Measurements from ENCODE around the gene AQP12B. TPM values are rescaled to one million over a fixed set of nuclear protein-coding genes. Genes with fewer than 3 reads are reported as not detected.
"Not testable (repeated sequence)": the region's sequence is repeated elsewhere in the genome, so short reads cannot be mapped to it uniquely, and the experiment has no call there.

The AQP12B gene
- total RNA-seq, 2 experiments from 2014 or later, result not detected

DNA sequence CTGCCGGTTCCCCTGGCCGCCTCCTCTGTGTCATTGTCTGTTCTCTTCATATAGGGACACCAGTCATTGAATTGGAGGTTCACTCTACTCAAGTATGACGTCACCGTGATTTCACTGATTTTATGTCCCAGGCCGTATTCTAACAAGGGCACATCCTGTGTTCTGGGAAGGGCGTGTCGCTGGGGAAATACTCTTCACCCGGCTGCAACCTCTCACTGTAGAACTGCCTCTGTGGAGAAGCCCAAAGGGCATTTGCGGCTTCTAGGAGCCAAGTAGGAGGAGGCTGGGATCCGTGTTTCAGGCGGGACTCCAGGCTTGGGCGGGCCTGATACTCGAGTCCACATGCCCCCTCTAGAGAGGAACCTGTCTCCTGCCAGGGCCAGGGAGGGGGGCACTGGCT, 13.8 kb upstream of the AQP12B start:
- H3K4me1 Mint-ChIP-seq, DNase-seq, H3K9me3 Mint-ChIP-seq: not testable (repeated sequence)

DNA sequence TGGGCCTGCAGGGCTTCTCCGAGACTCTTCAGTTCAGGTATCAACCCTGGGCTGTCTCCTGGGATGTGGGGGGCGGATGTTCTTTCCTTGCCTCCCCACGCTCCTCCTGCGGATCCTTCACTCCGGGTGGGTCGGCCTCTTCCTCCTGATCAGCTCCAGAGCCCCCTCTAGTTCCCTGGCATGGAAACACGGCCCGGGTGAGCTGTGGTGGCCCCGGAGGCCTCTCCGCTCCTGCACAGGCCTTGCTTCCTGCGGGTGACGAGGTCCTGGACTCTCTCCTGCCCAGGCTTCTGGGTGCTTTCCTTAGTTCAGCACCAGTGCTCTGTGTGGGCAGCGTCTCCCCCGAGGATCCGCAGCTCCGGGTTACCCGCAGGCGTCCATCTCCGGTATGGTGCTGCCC, 12.9 kb upstream of the AQP12B start:
- H3K4me3 Mint-ChIP-seq, H3K9me3 Mint-ChIP-seq, H3K36me3 Mint-ChIP-seq, DNase-seq, H3K27ac Mint-ChIP-seq, H3K4me1 Mint-ChIP-seq, H3K27me3 Mint-ChIP-seq: not testable (repeated sequence)

More for the DNA sequence above, 13.8 kb upstream of the AQP12B start:
- H3K36me3 Mint-ChIP-seq, H3K27ac Mint-ChIP-seq, H3K4me3 Mint-ChIP-seq, H3K27me3 Mint-ChIP-seq: not testable (repeated sequence)

DNA sequence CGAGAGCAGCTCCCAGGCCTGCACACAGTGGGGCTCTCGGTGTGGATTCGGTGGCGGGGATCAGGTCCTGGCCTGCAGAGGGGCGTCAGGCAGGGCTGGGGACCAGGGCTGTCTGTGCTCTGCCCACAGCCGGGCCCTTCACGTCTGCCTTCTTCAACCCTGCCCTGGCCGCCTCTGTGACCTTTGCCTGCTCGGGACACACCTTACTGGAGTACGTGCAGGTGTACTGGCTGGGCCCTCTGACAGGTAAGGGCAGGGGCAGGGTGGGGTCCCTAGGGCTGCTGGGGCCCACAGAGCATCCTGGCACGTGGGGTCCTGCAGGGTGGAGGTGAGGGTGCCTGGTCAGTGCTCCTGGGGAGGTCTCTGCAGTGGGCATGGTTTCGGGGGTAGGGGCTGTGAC, 11.6 kb upstream of the AQP12B start:
- not testable (repeated sequence) for H3K4me3 Mint-ChIP-seq, H3K4me1 Mint-ChIP-seq, DNase-seq, H3K9me3 Mint-ChIP-seq, H3K27ac Mint-ChIP-seq, H3K36me3 Mint-ChIP-seq, H3K27me3 Mint-ChIP-seq

DNA sequence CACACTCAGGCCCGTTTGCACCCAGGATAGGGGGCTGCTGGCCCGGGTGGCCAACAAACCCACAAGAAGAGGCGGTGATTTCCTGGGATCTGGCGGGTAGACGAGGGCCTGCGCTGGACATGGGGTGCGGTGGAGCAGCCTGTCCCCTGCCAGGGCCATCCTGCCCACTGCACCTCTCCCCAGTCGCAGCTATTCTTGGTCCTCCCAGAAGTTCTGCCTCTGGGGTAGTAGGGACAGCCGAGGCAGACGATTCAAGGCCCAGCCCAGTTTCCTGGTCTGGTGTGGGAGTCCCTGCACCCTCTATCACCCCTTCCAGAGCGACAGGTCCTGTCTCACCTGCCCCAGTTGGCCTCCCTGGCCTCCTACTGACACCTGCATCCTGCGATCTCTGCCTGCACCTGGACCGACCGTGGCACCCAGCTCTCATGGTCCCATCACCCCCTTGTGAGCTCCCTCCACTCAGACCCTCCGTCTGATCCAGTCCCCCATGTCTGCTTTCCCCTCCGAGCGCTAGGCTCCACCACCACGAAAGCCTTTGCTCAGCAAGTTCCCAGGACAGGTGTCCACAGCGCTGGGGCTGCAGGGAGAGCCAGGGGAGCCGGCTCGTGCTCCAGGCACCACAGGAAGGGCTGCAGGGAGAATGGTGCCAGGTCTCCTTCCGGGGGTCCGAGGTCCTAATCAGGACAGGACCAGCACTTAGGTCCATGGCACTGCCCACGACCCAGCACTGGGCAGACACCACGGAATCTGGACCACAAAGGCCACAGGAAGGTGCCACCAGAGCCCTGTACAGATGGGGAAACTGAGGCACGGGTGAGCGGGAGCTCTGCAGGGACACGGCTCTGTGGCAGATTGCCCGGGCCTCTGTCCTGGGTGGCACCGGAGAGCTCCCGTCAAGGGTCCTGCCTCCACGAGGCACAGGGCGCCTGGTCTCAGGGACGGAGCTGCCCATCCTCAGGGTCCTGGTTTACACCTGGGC, 10.2 kb upstream of the AQP12B start:
- not testable (repeated sequence) for H3K27me3 Mint-ChIP-seq, H3K9me3 Mint-ChIP-seq, H3K27ac Mint-ChIP-seq, H3K36me3 Mint-ChIP-seq, H3K4me3 Mint-ChIP-seq, H3K4me1 Mint-ChIP-seq, DNase-seq

DNA sequence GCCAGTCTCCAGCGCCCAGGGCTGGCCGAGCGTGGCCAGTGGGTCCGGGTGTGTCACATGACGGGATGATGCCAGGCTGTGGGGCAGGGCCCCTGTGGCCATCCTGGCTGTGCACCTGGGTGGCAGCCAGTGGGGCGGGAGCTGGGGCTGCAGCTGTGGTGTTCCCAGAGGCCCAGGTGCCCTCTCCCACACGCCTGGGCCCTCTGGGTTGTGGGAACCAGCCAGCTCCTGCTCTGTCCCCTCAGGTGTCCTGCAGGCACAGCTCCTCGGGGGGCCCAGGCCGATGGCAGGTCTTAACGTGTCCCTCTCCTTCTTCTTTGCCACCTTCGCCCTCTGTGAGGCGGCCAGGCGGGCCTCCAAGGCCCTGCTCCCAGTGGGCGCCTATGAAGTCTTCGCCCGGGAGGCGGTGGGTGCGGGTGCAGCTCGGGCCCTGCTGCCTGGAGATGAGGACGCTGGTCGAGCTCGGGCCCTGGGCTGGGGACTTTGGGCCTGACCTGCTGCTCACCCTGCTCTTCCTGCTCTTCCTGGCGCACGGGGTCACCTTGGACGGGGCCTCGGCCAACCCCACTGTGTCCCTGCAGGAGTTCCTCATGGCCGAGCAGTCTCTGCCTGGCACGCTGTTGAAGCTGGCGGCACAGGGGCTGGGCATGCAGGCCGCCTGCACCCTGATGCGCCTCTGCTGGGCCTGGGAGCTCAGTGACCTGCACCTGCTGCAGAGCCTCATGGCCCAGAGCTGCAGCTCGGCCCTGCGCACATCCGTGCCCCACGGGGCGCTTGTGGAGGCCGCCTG, 9.1 kb upstream of the AQP12B start, which contains the start of gene AQP12A:
TSS of gene AQP12A (plus strand) at position 236 of the 790 bp plus-strand sequence. CDS start at position 284, 48 bp downstream.
- not testable (repeated sequence) for H3K27ac Mint-ChIP-seq, H3K4me1 Mint-ChIP-seq, H3K9me3 Mint-ChIP-seq, H3K27me3 Mint-ChIP-seq, H3K36me3 Mint-ChIP-seq, DNase-seq, H3K4me3 Mint-ChIP-seq

DNA sequence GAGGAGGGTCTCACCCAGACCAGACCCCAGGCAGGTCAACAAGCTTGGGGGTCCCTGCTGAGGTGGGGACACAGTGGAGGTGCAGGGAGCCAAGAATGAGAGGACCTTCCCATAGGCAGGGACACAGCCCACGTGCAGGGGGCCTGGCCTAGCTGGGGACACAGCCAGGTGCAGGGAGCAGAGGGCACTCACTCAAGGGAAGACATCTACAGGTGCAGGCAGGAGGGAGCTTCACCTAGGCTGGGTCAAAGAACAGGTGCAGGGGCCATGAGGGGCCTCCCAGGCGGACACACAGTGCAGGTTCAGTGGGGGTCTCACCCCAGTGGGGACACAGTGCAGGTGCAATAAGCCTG, 8.4 kb upstream of the AQP12B start:
- H3K36me3 Mint-ChIP-seq, H3K27ac Mint-ChIP-seq, H3K9me3 Mint-ChIP-seq, H3K4me1 Mint-ChIP-seq, H3K27me3 Mint-ChIP-seq, DNase-seq, H3K4me3 Mint-ChIP-seq: not testable (repeated sequence)

DNA sequence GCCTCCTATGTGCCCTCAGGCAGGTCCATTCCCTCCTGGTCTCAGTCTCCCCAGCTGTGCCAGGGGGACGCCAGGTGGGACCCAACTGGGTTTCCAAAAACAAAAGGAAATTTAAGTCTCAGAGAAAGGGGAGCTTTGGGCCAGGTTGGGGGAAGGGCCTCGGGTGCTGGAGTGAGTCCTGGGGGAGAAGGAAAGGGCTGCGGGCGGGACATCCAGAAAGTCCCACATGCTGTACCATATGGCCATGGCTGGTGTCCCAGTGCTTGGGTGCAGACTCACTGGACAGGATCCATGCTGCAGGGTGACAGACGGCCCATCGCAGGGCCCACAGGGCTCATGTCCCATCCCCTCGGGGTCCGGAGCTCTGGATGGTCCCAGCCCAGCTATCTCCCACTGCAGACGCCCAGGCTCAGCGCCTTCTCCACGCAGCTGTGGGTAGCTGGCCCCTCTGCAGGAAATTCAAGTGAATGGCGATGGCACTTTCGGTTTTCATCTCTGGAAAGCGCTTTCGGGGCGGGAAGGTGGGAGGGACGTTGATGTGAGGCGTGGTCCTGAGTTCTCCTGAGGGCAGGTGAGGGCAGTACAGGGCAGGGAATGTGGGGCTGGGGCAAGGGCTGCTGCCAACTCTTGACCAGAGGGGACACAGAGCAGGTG, 7.9 kb upstream of the AQP12B start:
- not testable (repeated sequence) for H3K27ac Mint-ChIP-seq, DNase-seq, H3K36me3 Mint-ChIP-seq, H3K9me3 Mint-ChIP-seq, H3K27me3 Mint-ChIP-seq, H3K4me3 Mint-ChIP-seq, H3K4me1 Mint-ChIP-seq

DNA sequence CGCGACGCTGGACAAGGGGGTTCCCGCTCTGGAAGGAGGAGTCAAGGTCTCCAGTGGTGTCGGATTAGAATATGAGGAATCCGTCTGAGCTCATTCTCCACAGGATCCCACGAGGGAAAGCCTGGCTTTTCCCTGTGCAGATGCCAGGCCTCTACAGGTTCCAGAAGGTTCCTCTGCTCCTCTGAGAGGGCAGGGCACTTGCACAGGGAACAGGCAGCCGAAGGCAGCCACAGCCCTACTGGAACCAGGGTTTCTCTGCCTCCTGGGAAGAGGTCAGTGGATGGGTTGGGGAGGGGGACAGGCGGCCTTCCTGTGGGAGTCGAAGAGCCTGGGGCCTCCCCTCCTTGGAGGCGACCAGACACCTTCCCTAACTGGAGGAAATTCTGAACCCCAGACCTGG, 7.3 kb upstream of the AQP12B start:
- H3K9me3 Mint-ChIP-seq, result no peaks in the 10 kb centered on the region
- no peaks in the 10 kb centered on the region for H3K36me3 Mint-ChIP-seq
- H3K4me1 Mint-ChIP-seq, result no peaks in the 10 kb centered on the region
- DNase-seq, result no peak
- no peak overlapping the region for H3K27ac Mint-ChIP-seq
- H3K27me3 Mint-ChIP-seq, result no peaks in the 10 kb centered on the region
- no peak overlapping the region for H3K4me3 Mint-ChIP-seq

DNA sequence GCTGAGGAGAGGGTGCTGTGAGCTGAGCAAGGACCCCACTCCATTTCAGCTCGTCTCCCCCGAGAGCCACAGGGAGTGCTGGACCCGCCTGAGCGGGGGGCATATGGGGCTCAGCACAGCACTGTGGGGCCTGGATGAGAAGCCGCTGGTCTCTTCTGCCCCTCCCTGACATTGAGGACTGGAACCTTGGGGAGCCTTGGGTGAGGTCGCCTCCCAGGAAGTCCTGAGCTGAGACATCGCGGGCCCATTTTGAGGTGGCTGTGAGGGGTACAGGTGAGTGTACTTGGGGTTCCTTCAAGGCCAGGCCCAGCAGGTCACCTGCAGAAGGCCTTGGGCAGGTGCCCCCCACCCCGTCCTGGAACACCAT, 5.9 kb upstream of the AQP12B start:
- peaks cover 3% of the 10 kb centered on the region for H3K4me1 Mint-ChIP-seq
- H3K27me3 Mint-ChIP-seq, result no peaks in the 10 kb centered on the region
- no peak for DNase-seq
- no peak overlapping the region for H3K4me3 Mint-ChIP-seq
- no peaks in the 10 kb centered on the region for H3K9me3 Mint-ChIP-seq
- H3K36me3 Mint-ChIP-seq, result no peaks in the 10 kb centered on the region
- no peak overlapping the region for H3K27ac Mint-ChIP-seq

DNA sequence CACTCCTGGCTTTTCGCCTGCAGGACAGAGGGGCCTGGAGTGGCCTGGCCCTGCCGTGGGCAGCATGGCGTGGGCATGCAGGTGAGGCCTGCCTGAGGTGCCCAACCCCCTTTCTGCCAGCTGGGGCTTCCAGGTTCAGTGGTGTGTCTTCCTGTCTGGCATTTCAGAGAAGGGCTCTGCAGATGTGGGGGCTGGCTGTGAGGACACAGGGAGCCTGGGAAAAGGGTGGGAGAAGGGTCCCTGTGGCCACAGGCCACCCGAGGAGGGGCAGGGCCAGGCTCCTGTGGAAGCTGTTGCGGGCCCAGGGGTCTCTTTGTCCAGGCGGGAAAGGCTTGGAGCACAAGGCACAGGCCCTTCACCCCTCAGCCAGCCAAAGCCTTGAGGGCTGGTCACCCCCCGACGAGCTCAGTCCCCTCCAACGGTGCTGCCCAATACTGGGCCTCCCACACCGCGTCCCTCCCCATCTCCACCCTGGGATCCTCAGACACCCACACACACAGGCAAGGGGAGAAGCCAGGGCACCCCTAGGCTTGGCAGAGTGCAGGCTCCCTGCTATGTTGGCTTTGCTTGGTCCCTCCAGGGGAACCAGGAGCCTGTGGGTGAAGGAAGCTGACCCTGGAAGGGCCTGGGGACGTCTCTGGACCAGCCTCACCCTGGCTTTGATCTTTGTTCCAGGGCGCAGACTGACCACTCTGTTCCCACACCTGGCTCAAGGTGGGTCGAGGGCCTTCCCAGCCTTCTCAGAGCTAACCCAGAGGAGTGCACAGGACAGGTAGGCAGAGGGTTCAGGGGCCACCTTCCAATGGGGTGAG, 5.3 kb upstream of the AQP12B start:
- Mint-ChIP-seq H3K4me3 (no peak overlapping the region), H3K27ac (no peak overlapping the region), H3K27me3 (no peaks in the 10 kb centered on the region), H3K9me3 (no peaks in the 10 kb centered on the region), H3K4me1 (peaks cover 3% of the 10 kb centered on the region), H3K36me3 (no peaks in the 10 kb centered on the region)
- no peak for DNase-seq

DNA sequence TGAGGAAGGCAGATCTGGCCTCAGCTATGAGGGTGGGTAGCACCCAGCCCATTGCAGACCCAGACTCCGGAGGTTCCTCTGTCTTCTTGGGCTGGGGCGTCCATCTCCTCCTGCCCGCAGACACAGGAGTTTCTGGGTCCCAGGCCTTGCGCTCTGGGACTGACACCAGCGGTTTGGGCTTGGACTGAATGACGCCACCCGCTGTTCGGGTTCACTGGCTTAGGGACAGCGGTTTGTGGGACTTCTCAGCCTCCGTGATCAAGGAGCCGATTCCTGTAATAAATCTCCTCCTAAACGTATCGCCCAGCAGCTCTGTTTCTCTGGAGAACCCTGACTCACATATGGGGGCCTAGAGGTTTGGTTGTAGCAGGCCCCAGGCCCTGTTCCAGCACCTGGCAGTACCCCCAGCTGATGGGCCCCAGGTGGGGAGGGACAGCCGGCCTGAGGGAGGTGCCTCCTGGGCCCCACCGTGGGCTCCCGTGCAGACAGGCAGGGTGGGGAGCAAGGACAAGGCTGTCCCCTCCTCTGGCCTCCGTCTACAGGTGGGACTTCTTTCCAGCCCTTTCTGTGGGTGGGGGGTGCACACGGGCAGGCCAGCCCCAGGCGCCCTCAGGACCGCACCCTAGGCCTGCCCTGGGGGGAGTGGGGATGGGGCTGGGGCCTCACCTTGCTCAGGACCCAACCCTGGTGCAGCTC, 4.5 kb upstream of the AQP12B start:
- Mint-ChIP-seq H3K36me3 (no peaks in the 10 kb centered on the region), H3K9me3 (no peaks in the 10 kb centered on the region), H3K4me1 (peaks cover 3% of the 10 kb centered on the region), H3K27me3 (no peaks in the 10 kb centered on the region), H3K27ac (no peak overlapping the region), H3K4me3 (no peak overlapping the region)
- no peak for DNase-seq

DNA sequence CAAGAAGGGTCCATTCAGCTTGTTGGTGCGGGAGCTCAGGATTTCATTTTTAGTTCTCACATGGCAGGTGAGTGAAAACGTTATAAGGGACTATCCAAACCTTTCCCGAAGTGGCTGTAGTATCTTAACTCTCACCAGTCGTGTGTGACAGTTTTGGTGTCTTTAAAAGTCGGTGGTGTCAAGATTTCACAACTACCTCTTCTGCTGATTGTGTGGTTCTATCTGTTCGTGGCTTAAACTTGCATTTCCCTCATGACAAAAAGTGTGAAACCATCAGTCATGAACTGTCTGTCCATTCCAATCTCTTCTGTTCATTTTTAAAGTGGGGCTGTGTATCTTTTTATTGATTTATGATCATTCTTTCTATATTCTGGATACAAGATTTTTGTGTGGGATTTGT, 3.8 kb upstream of the AQP12B start:
- no peak for DNase-seq
- Mint-ChIP-seq H3K36me3 (no peaks in the 10 kb centered on the region), H3K4me1 (peaks cover 3% of the 10 kb centered on the region), H3K9me3 (no peaks in the 10 kb centered on the region), H3K27me3 (no peaks in the 10 kb centered on the region), H3K27ac (no peak overlapping the region), H3K4me3 (no peak overlapping the region)

DNA sequence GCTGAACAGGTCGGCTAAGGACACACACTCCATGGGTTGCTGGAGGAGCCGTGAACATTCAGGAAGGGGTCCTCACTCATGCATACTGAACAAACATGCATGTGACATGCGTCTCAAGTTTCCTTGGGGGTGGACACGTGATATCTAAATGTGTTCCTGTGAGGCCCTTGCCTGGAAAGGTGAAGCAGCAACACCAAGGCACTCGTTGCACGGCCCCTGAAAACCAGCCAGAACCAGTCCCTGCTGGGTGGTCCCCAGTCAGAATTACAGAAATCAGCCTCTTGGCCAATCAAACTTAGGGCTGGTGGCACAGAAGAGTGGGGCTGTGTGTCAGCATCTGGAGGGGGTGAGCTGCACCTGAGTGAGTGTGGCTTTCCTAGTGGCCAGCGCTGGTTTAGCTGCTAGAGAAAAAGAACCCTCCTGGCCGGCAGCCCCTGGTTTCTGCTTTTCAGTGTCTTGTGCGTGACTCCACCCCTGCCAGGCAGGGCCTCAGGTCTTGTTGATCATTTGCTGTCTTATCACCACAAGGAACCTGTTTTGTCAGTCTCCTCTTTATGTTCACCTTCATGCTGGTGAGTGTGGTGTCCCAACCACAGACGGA, 3.2 kb upstream of the AQP12B start:
- Mint-ChIP-seq H3K9me3 (no peaks in the 10 kb centered on the region), H3K4me1 (peaks cover 3% of the 10 kb centered on the region), H3K4me3 (no peak overlapping the region), H3K27ac (no peak overlapping the region), H3K36me3 (no peaks in the 10 kb centered on the region), H3K27me3 (no peaks in the 10 kb centered on the region)
- DNase-seq, result no peak

Measured in activated naive CD8-positive, alpha-beta T cell treated with anti-CD3 and anti-CD28 coated beads for 36 hours (primary cell).